ELF-1 (cell line): ENCODE results near the gene CYP46A1.

ENCODE experiments used
- DNase-seq: peaks from one replicate; pipeline ENCODE4 v3.0.0-alpha.2; 2016; ENCODE audit warnings: low read depth, low spot score

The CYP46A1 gene

GRCh38 chr14:99728231-99728920 lies 44.3 kb downstream of the CYP46A1 start:
- DNase-seq = no peak

GRCh38 chr14:99728981-99729451 lies 44.9 kb downstream of the CYP46A1 start:
- DNase-seq = peak; percentile 1

GRCh38 chr14:99729991-99730875 lies 46.1 kb downstream of the CYP46A1 start:
- peak; percentile 92 for DNase-seq

GRCh38 chr14:99730876-99731546 lies 46.9 kb downstream of the CYP46A1 start:
- no peak for DNase-seq

- no peak for DNase-seq
Observed at GRCh38 chr14:99731547-99732435, 47.7 kb downstream of the CYP46A1 start.

- DNase-seq = no peak
Observed at GRCh38 chr14:99732436-99733210, 48.5 kb downstream of the CYP46A1 start.

GRCh38 chr14:99733211-99733539 lies 49.1 kb downstream of the CYP46A1 start:
- DNase-seq = no peak

GRCh38 chr14:99733540-99734405 lies 49.7 kb downstream of the CYP46A1 start:
- no peak for DNase-seq

- DNase-seq = no peak
Observed at GRCh38 chr14:99734406-99735051, 50.4 kb downstream of the CYP46A1 start.

GRCh38 chr14:99735189-99736135 lies 51.4 kb downstream of the CYP46A1 start:
- DNase-seq = no peak

- no peak for DNase-seq
Observed at GRCh38 chr14:99736603-99737371, 52.7 kb downstream of the CYP46A1 start.

- no peak for DNase-seq
Observed at GRCh38 chr14:99737451-99737951, 53.4 kb downstream of the CYP46A1 start.

GRCh38 chr14:99737956-99738667 lies 54.0 kb downstream of the CYP46A1 start:
- DNase-seq = no peak

- no peak for DNase-seq
Observed at GRCh38 chr14:99740411-99740810, 56.3 kb downstream of the CYP46A1 start.

GRCh38 chr14:99741227-99741976 lies 57.3 kb downstream of the CYP46A1 start:
- DNase-seq = no peak

GRCh38 chr14:99742074-99742473 lies 58.0 kb downstream of the CYP46A1 start:
- DNase-seq = no peak
